ENCODE data around the gene DNALI1.
A peak's percentile ranks its signal among the peaks of the same experiment; 100 is the strongest.
"Not testable (repeated sequence)": the region's sequence is repeated elsewhere in the genome, so short reads cannot be mapped to it uniquely, and the experiment has no call there.

The DNALI1 gene

DNA sequence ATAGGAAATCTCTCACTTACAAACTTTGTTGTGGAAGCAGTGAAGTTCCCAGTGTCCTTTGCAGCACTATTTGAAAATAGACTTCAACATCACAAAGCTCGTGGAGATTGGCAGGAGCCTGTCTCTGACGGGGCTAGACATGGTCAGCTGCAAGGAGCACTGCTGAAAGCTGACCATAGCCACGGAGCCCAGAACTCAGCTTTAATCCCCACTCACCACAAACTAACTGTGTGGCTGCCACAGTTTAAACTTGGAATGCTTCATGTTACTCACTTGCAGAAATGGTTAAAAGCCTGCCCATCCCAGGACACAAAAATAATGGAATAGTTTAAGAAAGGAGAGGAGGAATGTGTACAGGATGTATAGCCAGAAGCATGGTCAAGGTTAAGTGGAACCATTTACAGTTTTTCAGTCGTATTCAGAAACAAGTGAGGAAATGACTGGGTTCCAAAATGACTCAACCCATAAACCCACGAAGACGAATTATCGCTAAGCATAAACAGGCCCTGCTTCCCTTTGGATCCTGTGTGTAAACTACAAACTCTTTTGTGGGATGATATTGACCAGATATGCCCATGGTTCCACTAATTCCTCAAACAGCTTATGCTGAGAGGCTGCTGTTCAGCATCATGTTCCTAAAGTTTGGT lies 18.2 kb downstream of the DNALI1 start:
- TF ChIP-seq, protein P1, sequence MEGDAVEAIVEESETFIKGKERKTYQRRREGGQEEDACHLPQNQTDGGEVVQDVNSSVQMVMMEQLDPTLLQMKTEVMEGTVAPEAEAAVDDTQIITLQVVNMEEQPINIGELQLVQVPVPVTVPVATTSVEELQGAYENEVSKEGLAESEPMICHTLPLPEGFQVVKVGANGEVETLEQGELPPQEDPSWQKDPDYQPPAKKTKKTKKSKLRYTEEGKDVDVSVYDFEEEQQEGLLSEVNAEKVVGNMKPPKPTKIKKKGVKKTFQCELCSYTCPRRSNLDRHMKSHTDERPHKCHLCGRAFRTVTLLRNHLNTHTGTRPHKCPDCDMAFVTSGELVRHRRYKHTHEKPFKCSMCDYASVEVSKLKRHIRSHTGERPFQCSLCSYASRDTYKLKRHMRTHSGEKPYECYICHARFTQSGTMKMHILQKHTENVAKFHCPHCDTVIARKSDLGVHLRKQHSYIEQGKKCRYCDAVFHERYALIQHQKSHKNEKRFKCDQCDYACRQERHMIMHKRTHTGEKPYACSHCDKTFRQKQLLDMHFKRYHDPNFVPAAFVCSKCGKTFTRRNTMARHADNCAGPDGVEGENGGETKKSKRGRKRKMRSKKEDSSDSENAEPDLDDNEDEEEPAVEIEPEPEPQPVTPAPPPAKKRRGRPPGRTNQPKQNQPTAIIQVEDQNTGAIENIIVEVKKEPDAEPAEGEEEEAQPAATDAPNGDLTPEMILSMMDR (IDR thresholded peaks at IDR 0.05; ENCODE audit: borderline replicate concordance, insufficient read depth, low read depth, low read length), result no peak
- H3K4me3 ChIP-seq (ENCODE audit: low read depth, low read length), result no peak overlapping the region

DNA sequence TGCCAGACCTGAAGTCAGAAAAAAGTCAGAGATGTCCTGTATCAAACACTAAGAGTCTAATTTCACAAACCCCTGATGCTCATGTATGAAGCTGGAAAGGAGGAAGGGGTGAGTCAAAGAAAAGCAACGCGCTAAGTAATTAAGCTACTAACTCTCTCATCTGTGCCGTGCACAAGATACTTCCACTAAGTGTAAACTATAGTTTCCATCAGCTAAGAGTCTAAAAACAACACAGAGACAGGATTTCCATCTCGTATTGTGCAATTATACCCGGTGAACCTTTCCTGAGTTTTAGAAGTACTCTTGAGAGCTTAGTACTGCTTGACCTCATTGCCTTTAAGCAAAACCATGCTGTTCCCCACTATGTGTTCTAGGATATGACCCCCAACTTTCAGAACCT lies 19.0 kb downstream of the DNALI1 start:
- H3K4me3 ChIP-seq (ENCODE audit: low read depth, low read length), result no peak overlapping the region
- TF ChIP-seq, protein P1 (IDR thresholded peaks at IDR 0.05; ENCODE audit: borderline replicate concordance, insufficient read depth, low read depth, low read length), result no peak

DNA sequence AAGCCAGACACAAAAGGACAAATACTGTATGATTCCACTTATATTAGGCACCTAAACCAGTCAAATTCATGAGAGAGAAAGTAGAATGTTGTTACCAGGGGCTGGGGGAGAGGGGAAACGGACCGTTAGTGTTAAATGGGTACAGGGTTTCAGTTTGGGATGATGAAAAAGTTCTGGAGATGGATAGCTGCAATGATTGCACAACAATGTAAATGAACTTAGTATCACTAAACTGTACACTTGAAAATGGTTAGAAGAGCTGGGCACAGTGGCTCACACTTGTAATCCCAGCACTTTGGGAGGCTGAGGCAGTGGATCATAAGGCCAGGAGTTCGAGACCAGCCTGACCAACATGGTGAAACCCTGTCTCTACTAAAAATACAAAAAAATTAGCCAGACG lies 27.8 kb downstream of the DNALI1 start:
- H3K4me3 ChIP-seq (ENCODE audit: low read depth, low read length), result not testable (repeated sequence)

DNA sequence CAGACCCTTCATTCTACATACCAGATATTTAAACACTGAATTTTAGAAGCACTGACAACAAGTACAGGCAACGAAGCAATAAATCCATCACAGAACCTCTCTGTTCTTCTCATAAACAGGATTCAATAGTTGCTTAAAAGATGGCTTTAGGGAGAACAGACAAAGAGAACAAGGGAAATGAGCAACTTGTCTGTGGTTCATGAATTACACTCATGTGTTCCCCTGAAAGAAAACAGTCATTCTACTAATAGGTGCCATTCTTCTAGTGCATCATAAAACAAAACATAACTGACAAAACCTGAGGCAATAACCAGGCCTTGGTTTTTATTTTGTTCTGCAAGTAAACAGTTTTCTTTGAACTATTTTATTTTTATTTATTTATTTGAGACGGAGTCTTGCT lies 32.2 kb downstream of the DNALI1 start:
- TF ChIP-seq, protein P1 (IDR thresholded peaks at IDR 0.05; ENCODE audit: borderline replicate concordance, insufficient read depth, low read depth, low read length), result no peak
- no peak overlapping the region for H3K4me3 ChIP-seq (ENCODE audit: low read depth, low read length)

DNA sequence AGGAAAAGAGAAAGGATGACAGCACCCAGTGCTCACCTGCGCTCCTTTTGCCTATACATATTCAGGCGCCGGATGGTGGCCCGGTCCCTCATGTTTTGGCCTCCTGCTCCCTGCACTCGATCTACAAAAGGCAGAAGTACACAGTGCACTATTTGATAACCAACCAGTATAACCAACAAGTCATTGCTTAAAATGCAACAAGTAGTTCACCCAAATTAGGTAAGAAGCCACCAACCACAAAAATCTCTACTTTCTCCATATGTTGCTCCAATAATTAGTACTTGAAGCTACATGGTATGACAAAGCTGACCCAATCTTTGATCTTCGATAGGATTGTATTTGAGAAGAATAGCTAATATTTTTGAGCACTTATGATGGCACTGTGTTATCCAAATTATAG lies 37.0 kb downstream of the DNALI1 start:
- TF ChIP-seq, protein P1 (IDR thresholded peaks at IDR 0.05; ENCODE audit: borderline replicate concordance, insufficient read depth, low read depth, low read length), result no peak
- H3K4me3 ChIP-seq (ENCODE audit: low read depth, low read length), result no peak overlapping the region

DNA sequence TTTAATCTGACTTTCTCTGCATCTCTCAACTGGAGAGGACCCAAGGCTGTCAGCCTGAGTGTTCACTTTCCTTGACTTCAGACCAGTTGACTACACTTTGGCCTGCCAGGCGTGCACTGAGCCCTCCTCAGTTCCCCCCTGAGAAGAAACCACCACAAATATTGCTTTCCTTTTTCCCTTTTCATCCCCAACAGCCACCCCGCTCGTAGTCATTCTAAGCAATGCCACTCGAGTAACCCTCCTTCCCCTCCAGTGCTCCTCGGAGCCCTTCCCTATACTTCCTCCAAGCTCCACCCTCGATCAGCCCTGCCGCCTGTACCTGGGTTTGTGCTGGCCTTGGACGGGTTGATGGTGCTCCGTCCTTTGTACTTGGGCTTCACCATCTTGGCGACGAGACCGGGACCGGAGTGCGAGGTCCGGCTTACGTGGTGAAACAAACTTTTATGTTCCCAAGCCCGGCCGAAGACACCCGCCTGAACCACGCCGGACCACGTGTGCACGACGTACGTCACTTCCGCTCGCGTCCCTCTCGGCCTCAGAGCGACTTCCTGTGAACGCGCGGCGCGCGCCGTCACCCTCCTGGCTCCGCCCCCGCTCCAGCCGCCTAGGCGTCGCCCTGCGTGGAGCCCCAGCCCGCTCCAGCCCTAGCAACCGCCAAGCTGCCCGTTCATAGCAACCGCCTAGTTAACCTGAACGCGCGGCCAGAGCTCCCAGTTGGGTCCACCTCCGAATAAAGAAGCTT lies 38.9 kb downstream of the DNALI1 start, which contains the start of gene GNL2:
Gene GNL2, minus strand, starts transcription at position 498 of the 742 bp plus-strand sequence. Its CDS starts 115 bp downstream, at position 383.
- H3K4me3 ChIP-seq (ENCODE audit: low read depth, low read length), result peak within 1 kb of the TSS; percentile 76
- TF ChIP-seq, protein P1 (IDR thresholded peaks at IDR 0.05; ENCODE audit: borderline replicate concordance, insufficient read depth, low read depth, low read length), result no peak

DNA sequence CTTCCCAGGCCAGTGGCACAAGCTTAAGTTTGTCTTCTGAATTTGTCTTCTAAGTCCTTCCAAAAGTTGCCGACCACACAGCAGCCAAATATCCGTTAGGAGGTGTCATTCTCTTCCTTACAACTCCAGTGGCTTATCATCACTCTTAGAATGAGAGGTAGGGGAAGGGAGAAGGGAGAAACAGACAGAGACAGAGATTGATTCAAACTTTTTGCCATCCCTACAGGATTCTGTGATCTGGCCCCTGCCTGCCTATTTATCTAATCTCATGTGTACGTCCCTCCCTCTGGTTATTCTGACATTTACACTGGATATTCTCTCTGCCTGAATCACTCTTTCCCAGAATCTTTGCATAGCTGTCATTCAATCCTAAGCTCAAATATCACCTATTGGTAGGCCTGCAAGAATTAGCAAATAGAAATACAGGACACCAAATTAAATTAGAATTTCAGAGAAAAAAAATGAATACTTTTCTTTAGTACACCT lies 39.5 kb downstream of the DNALI1 start:
- TF ChIP-seq, protein P1 (IDR thresholded peaks at IDR 0.05; ENCODE audit: borderline replicate concordance, insufficient read depth, low read depth, low read length), result no peak
- H3K4me3 ChIP-seq (ENCODE audit: low read depth, low read length), result peak overlapping the region; percentile 76

All from GM12875 (cell line).